GM18499 (cell line): Measurements from ENCODE around the gene INO80B.
A peak's percentile ranks its signal among the peaks of the same experiment; 100 is the strongest.
"Not testable (repeated sequence)": the region's sequence is repeated elsewhere in the genome, so short reads cannot be mapped to it uniquely, and the experiment has no call there.

Experiments
- ATAC-seq: cut with Tn5 transposase; IDR thresholded peaks from one replicate; pipeline ENCODE4 v1.9.1; 2021; ENCODE audit warnings: moderate number of reproducible peaks; ENCODE audit not compliant: insufficient read depth, unreplicated experiment

INO80B gene

DNA sequence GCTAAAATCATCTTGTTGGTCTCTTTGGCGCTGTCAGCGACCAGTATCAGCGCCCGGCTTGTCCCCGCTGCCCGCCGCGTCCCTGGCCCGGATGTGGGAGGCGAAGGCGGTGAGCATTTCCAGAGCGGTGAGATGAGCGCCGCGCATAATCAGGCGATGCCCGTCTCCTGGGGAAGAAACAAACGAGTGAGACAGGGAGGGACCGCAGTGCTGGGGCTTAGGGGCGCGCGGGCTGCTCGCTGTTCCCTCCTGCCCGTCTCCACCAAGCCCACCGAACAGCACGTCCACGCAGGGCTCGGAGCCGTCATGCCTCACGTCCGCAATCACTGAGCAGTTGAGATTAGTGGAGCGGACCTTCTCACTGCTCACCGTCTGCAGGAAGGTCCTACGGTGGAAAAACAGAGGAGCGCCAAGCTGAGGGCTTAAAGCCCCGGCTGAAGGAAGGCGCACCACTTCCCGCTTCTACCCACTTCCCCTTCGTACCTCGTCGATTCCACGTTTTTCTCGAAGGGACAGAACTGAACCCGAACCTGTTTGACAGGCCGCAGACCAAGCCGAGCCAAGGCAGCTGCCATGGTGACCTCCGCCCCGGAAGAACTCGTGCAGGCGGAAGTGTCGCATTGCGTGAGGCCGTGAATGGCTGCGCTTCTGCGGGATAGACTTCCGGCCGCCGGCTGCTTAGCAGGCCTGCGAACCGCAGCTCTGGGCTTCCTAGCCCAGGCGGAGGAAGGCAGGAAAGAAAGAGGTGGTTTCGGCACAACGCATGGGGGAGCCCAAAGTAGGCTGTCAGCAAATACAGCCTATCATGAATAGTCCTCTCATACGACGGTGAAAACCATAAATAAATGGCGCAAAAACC is 17.4 kb downstream of the INO80B start, which contains the start of gene MRPL53:
TSS of gene MRPL53 (minus strand) at position 595 of the 859 bp plus-strand sequence. CDS start at position 575, 20 bp downstream.
- peak; percentile 43 for ATAC-seq

DNA sequence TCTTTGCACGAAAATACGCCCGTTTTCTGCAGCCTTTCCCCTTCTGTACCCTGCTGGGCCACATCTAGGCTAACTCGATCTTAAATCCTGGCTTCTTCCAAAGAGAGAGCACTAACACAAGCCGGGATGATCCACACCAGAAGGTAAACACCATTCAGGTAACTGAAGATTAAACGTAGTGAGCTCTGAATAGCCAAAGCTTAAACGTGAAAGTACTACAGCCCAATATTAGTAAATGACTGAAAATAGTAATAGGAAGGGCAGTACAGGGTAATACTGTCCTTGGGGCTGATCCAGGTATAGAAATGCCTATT is 18.0 kb downstream of the INO80B start:
- ATAC-seq: peak; percentile 6

DNA sequence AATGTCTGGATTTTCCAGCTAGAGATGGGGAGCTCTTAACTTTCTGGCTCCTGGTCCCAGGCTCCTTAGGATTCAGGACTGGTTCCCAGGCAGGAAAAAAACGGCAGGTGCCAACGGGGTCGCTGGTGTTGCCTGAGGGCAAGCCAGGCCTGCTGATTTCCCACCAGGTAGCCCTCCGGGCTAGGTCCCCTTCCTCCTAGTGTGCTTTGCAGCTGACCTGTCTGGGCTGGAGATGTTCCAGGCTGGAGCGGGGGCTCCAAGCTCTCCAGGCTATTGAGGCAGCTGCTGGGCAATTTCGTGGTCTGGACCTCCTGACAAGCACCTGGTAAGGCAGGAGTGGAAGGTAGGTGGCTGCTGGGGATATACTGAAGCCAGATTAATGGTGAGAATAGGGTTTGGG is 19.6 kb downstream of the INO80B start:
- no peak for ATAC-seq

DNA sequence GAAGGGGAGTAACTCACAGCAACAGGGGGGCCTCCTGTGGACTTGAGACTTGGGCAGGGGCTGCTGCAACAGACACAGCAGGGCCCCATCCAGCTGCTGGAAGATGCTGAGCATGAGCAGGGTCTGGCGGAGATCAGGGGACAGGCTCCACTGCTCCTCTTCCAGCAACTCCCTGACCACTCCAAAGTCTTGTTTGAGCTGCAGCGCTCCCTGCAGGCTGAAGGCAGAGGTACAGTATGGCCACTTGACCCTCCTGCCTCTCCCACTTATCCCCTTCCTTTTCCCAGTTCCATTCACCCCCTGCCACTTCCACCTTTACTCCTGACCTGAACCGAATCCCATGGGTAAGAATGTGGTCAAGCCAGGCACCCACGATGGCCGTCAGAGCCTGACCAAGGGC is 20.0 kb downstream of the INO80B start:
- ATAC-seq: no peak

DNA sequence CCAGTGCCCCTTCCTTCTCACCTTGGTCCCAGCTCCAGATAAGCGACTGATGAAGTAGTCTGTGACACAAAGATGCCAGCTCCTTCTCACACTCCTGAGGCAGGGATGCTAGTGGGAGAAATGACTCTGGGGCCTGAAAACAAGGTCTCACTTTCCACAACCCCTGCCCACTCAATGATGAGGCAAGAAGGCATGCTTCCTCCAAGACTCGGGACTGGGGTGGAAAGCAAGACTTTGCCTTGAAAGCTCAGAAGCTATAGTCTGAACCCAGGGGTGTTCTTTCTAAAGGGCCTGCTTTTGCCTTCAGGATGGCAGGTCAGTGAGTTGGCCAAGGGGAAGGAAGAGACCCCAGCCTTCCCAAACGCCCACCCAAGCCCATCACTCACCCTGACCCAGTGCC is 26.5 kb downstream of the INO80B start:
- no peak for ATAC-seq

DNA sequence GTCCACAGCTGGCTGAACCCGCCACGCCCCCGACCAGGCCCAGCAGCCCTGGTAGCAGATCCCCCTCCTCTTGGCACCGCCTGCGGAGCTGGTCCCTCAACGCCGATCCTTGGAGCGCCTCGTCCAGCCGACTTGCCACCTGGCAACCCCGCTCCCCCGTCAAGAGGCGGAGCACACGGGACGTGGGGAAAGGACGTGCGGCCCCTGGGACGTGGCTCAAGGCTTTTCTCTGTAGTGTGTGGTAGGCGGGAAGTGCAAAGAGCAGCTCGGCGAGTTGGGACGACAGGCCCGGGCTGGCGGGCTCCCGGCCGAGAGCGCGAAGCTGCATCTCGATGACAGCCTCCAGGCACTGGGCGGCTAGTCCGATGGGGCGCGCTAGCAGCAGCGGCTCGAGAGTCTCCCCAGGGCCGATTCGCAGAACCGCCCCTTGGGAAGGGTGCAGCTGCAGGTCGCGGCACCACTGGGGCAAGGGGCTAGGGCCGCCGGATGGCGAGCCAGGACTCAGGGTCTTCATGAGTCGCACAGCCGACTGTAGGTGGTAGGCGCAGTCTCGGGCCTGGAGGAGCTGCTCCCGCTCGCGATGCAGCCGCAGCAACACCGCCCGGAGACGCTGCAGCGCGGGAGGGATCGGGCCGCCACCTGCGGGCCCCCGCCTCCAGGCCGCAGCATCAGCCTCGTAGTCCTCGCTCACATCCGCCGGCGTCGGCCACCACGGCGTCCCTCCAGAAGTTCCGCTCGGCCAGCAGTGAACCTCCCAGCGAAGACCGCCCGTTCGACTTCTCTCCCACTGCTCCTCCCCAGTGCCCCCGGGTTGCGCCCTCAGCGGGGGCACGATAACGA is 27.3 kb downstream of the INO80B start:
- ATAC-seq: peak; percentile 15

DNA sequence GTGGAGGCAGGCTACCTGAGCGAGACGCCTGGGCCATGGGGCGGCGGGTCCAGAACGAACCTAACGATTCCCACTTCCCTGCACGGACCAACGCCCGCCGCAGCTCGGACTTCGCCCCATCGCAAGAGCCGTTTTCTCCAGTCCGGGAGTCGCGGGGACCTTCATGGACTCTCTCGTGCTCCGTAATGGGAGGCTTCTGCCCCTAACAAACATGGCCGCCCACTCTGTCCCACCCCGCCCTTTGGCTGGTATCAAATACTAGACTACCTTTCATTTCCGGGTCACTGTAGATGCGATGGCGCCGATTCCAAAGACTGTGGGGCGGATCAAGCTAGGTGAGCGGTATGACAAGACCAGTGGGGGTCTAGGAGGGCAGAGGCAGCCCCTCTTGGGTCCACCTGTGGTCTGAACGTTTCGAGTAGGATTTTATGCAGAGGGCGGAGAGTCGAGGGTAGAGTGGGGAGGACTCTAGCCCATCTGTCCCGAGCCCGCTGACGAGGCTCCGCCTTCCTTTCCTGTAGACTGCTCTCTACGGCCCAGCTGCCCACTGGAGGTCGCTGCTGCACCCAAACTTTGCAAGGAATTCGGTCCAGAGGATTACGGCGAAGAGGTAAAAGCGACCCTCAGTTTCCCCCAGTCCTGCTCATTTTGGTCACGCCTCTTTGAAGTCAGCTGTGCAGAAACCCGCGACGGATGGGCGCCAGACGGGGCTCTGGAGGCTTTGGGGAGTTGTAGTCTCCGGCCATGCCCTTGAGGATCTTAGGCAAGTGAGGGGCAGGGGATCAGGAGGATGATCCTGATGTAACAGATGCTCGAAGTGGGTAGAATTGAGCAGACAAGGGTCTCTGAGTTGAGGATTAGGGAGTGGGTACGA is 28.2 kb downstream of the INO80B start, which contains the start of the genes CCDC142 and TTC31:
TSS of gene CCDC142 (minus strand) at position 198 of the 874 bp plus-strand sequence. CDS start at position 37, 161 bp downstream.
TSS of gene TTC31 (plus strand) at position 281 of the 874 bp plus-strand sequence. CDS start at position 296, 15 bp downstream.
- peak; percentile 70 for ATAC-seq

DNA sequence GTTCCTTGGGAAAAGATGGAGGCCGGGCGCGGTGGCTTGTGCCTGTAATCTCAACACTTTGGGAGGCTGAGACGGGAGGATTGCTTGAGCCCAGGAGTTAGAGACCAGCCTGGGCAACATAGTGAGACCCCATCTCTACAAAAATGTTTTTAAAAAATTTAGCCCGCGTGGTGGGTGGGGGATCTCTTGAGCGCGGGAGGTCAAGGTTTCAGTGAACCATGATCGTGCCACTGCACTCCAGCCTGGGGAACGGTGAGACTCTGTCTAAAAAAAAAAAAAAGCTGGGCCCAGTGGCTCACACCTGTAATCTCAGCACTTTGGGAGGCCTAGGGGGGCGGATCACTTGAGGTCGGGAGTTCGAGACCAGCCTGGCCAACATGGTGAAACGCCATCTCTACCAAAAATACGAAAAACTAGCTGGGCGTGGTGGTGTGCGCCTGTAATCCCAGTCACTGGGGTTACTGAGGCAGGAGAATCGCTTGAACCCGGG is 28.8 kb downstream of the INO80B start:
- not testable (repeated sequence) for ATAC-seq

DNA sequence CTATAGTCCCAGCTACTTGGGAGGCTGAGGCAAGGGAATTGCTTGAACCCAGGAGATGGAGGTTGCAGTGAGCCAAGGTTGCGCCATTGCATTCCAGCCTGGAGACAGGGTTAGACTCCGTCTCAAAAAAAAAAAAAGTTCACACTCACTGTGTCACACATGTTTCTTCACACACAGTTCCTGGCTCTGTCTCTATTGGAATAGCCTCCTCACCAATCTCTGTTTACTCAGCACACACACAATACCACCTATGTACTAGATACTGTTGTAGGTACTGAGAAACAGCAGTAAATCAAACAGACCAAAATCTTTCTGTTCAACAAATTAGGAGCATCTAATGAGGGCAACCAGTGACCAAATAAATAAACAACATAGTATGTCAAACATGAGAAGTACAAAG is 31.3 kb downstream of the INO80B start:
- ATAC-seq: no peak

DNA sequence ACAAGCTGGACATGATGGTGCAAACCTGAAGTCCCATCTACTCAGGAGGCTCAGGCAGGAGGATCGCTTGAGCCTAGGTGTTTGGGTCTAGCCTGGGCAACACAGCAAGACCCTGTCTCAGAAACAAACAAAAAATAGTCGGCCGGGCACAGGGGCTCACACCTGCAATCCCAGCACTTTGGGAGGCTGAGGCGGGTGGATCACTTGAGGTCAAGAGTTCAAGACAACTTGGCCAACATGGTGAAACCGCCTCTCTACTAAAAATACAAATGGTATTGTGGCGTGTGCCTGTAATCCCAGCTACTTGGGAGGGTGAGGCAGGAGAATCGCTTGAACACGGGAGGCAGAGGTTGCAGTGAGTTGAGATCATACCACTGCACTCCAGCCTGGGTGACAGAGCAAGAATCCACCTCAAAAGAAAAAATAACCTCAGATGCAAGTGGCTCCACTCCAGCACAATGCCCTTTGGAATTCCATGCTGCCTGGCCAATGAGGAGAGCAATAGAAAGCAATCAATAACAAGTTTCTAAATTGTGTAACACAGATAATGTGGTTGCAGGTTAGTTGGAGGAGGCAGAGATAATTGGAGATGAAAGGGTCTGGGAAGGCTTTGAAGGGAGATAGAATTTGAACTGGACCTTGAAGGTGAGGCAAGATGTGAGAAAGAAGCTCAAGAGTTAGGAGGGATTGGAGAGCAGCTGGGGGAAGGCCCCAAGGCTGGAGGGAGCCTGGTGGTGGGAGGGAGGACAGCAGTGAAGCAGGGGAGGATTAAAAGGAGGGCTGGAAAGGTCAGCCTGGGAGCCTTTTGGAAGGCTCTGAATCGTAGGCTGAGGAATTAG is 34.0 kb downstream of the INO80B start:
- ATAC-seq: no peak

DNA sequence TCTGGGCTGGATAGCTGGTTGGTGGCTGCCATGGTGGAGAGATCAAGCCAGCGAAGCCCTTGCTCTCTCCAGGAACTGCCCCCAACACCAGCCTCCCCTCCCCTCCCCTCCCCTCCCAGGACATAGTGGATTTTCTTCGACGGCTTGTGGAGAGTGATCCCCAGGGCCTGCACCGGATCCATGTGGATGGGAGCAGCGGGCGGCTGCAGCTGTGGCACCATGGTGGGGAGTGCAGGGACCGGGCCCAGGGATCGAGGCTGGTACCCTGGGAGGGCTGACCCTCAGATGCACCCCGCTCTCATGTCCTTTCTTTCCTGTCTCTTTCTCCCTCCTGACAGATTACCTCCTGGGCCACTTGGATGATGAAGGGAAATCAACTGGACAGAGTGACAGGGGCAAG is 35.0 kb downstream of the INO80B start:
- ATAC-seq: no peak

DNA sequence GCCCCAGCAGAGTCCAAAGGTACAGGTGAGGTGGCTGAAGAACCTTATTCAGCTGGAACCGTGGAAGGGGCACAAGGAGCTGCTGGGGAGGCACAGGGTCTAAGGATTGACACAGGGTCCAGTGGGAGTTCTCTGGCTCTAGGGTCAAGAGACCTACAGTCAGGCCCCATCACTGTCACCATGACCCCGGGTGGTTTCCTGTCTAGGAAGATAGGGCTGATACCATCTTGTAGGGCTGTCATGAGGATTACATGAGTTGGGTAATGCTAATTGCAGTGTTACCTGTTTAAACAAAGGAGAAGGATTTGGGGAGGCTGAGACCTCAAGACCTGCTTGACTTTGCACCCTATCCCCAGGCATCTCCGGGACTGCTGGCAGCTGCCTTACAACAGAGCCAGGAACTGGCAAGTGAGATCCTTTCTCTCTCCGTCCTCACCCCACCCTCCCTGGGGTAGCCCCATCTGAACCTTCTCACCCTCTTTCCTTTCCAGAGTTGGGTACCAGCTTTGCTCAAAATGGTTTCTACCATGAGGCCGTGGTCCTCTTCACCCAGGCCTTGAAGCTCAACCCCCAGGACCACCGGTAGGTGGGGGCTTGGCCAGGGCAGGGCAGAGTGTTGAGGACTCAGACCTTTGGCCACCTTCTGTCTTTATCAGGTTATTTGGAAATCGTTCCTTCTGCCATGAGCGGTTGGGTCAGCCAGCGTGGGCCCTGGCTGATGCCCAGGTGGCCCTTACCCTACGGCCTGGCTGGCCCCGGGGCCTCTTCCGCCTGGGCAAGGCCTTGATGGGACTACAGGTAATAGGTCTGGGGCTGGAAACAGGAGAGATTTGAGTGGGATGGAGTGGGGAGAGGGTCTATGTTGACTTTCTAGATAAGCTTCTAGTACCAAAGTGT is 37.0 kb downstream of the INO80B start:
- ATAC-seq: no peak

DNA sequence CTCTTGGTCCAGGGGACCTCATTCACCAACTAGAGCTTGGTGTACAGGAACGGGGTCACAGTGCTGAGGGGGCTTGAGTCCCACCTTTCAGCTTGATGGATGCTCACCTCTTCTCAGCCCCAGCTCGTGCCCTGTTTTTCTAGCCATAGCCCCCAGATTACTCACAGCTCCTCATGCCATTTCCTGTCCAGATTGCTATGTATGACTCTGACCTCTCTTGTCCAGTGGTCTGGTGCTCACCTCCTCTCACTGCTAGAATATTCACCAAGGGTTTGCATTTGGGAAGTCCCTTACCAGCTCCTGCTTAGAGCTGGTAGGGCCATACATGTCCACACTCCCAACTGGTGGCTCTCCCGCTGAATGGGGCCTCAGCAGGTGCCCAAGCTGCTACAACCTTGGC is 38.7 kb downstream of the INO80B start:
- ATAC-seq: no peak

DNA sequence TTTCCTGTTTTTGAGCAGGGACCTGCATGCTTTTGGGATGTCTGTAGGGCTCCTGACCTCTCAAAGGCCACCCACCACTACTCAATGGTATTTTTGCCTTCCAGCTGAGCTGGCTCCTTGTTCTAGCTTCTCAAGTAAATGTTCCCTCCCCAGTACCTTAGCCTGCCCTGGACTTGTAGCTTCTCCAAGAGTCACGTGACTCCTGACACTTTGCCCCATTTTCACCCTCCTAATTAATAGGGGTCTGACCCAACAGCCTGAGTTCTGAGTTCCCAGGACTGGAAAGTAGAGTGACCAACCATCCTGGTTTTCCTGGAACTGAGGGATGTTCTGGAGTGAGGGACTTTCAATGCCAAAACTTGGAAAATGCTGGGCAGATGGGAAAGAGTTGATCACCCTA is 40.6 kb downstream of the INO80B start:
- ATAC-seq: no peak

DNA sequence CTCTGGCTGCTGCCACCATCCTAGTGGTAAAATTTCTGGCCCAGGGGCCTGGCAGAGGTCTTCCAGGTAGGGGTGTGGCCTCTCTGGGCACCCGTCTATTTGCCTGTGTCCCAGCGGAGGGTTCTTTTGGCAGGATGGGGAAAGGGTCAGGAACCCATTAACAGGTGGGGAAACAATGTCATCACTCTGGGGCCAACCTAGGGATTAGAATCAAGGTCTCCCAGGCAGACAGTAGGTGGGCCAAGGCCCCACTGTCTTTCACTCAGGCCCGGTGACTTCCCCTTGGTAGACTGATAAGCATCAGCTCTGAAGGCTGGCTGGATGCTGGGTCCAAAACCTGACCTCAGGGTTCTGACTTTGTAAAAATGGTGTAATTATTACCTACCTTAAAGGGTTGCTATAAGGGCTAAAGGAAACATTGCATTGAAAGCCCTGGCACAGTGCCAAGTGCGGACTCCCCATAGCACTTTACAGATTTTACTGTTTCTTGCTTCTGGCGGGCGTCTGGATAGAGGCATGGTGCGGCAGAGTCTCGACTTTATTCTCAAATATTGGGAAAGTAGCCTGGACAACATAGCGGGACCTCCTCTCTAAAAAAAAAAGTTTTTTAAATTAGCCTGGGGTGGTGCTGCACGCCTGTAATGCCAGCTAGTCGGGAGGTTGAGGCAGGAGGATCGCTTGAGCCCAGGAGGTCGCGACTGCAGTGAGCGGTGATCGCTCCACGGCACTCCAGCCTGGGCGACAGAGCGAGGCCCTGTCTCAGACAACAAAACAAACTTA is 42.3 kb downstream of the INO80B start:
- no peak for ATAC-seq

DNA sequence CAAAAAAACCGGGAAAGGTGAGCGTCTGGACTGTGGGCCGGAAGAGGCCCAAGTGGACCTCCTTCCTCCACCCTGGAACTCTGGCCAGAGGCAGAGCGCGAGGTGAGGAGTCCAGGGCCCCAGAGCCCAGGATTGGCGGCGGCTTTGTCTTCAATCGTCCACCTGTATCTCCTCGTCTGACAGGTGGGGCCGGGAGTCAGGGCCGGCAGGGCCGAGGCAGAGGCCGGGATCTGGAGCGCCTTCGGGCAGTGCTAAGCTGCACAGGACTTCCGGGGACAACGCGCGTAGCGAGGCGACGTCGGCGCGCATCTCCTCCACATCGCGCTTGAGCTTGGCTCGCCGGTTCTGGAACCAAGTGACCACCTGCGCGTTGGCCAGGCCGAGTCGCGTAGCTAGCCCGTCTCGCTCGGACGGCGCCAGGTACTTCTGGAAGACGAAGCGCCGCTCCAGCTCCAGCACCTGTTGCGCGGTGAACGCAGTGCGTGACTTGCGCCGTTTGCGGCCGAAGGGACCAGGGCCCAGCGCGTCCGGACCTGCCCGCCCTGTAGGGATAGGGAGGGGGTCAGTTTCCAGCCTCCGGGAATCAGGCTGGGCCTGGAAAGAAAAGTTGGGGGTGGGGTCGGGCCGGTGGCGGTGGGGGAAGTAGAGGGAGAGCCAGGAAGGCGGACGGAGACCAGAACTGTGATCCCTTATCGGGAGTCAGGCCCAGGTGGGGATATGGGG is 43.1 kb downstream of the INO80B start:
- no peak for ATAC-seq
